Left lung (tissue), 10 donors: ENCODE measurements around the gene CRYGC. TPM values are rescaled to one million over a fixed set of nuclear protein-coding genes. Genes with fewer than 3 reads are reported as not detected.
A peak's percentile ranks its signal among the peaks of the same experiment; 100 is the strongest.
"Not testable (repeated sequence)": the region's sequence is repeated elsewhere in the genome, so short reads cannot be mapped to it uniquely, and the experiment has no call there.

Experiments used
- ATAC-seq: fragments of 200-7000 bp; cut with Tn5 transposase; one replicate; pipeline ENCODE4 v1.9.1; 2020; ENCODE audit warnings: moderate library complexity
- DNase-seq, 4 donors: peaks; one replicate each; pipeline ENCODE4 v3.0.0-alpha.2; 2013 to 2020
- H3K27ac ChIP-seq, 2 donors: fragments of 200-600 bp; sonication (generic) in 1 of 2; one replicate each; pipeline versions ENCODE4 v1.5.0 to v1.8.0; 2020 to 2021
- H3K27me3 ChIP-seq, 2 donors: fragments of 200-600 bp; sonication (generic) in 1 of 2; one replicate each; pipeline versions ENCODE4 v1.5.0 to v1.8.0; 2020 to 2021
- H3K36me3 ChIP-seq, 2 donors: fragments of 200-600 bp; sonication (generic) in 1 of 2; one replicate each; pipeline versions ENCODE4 v1.5.0 to v1.8.0; 2020 to 2021
- H3K4me1 ChIP-seq, 2 donors: fragments of 200-600 bp; one replicate each; pipeline ENCODE4 v1.8.0; 2021
- H3K4me3 ChIP-seq, 2 donors: fragments of 200-600 bp; sonication (generic) in 1 of 2; one replicate each; pipeline versions ENCODE4 v1.5.0 to v1.8.0; 2020 to 2021; ENCODE audit warnings: mild to moderate bottlenecking in 1 of 2
- H3K9me3 ChIP-seq, 2 donors: fragments of 200-600 bp; sonication (generic) in 1 of 2; one replicate each; pipeline versions ENCODE4 v1.5.0 to v1.8.0; 2020 to 2021
- CTCF ChIP-seq, 2 donors: fragments of 200-600 bp; sonication (generic) in 1 of 2; IDR thresholded peaks; one replicate each; pipeline versions ENCODE4 v1.5.0 to v1.8.0; 2021; ENCODE audit warnings: antibody characterized with exemption in 2 of 2
- intact Hi-C, 2 donors: fragments of 100-400 bp; cut with DNase I; formaldehyde crosslinking; loops; one replicate each; pipeline versions ENCODE4 v1.11.2 to v1.14.2; 2022
- polyA plus RNA-seq, 6 donors: library from polyadenylated mRNA; unstranded; fragments of 120-200 nt; gene quantifications; one replicate each; pipeline ENCODE4 v1.2.1, GENCODE V29; 2013; ENCODE audit not compliant: insufficient read length in 6 of 6
- total RNA-seq, 2 donors: library from RNA; stranded (reverse); fragmentation: NEBNext Ultra II Directional; extraction: Animal tissue kit (Norgen Biotek cat#: 25700); gene quantifications; one replicate each; pipeline ENCODE4 v1.2.1, GENCODE V29; 2021
- donor health status: DM: no; HTN: yes; CAD: no.
- donor health status: DM: no; HTN: no; CAD: no.

The CRYGC gene
- total and polyA plus RNA-seq, 8 donors = not detected

DNA sequence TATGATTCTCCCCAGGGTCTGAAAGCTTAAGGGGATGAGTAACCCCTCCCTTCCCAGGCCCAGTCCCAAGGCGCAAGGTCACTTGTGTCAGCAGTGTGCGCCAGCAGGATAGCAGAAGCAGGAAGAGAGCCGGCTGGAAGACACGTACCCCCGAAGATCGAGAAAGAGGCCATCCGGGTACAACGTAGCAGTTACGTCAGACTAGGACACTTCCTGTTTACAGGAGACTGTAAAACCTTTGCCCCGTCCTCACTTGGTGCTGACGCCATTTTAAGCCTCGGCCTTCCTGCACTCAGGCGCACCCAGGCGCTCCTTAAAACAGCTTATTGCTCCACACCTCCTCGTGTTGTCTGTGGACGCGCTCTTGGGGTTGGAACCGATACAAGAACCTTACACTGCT is 9.8 kb upstream of the CRYGC start:
- no peak for DNase-seq
- Histone ChIP-seq H3K9me3 (peaks cover 0 to 6% of the 10 kb centered on the region in 2 donors), H3K4me3 (no peak overlapping the region), H3K36me3 (no peaks in the 10 kb centered on the region), H3K4me1 (no peaks in the 10 kb centered on the region), H3K27ac (no peak overlapping the region), H3K27me3 (no peaks in the 10 kb centered on the region)
- intact Hi-C loops = no loop called here
- no peak for ATAC-seq
- TF ChIP-seq CTCF (IDR thresholded peaks at IDR 0.05) = no peak

DNA sequence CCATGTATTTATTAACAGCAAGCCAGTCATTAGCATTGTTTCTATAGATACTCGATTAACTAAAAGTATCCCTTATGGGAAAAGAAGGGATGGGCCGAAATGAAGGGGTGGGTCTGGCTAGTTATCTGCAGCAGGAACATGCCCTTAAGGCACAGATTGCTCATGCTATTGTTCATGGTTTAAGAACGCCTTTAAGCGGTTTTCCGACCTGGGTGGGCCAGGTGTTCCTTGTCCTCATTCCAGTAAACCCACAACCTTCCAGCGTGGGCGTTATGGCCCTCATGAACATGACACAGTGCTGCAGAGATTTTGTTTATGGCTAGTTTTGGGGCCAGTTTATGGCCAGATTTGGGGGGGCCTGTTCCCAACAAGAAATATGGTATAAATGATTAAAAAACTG is 8.7 kb upstream of the CRYGC start:
- ATAC-seq, H3K4me3 ChIP-seq, H3K27me3 ChIP-seq, H3K4me1 ChIP-seq, H3K9me3 ChIP-seq, H3K27ac ChIP-seq, intact Hi-C loops, DNase-seq, H3K36me3 ChIP-seq: not testable (repeated sequence)

DNA sequence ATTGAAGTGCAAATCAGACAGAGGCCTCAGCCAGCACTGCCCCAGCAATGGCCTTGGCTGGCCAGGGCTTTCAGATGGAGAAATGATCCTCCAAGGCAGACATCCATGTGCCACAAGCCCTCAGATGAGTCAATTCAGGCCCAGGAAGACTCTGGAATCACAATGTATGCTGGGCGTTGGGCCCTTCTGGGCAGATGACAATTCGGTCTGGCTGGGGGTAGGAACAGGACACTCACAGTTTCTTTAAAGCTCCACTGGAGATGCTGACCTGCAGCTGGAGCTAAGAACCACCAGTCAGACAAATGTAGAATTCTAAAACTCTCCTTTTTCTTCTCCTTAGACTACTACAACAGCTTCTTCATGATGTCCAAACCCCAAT is 7.1 kb upstream of the CRYGC start:
- Histone ChIP-seq H3K4me1 (no peaks in the 10 kb centered on the region), H3K27ac (no peak overlapping the region), H3K36me3 (no peaks in the 10 kb centered on the region), H3K27me3 (no peaks in the 10 kb centered on the region), H3K4me3 (no peak overlapping the region), H3K9me3 (peaks cover 0 to 6% of the 10 kb centered on the region in 2 donors)
- no peak for TF ChIP-seq CTCF (IDR thresholded peaks at IDR 0.05)
- ATAC-seq (no peak), DNase-seq (no peak)
- intact Hi-C loops = no loop called here

DNA sequence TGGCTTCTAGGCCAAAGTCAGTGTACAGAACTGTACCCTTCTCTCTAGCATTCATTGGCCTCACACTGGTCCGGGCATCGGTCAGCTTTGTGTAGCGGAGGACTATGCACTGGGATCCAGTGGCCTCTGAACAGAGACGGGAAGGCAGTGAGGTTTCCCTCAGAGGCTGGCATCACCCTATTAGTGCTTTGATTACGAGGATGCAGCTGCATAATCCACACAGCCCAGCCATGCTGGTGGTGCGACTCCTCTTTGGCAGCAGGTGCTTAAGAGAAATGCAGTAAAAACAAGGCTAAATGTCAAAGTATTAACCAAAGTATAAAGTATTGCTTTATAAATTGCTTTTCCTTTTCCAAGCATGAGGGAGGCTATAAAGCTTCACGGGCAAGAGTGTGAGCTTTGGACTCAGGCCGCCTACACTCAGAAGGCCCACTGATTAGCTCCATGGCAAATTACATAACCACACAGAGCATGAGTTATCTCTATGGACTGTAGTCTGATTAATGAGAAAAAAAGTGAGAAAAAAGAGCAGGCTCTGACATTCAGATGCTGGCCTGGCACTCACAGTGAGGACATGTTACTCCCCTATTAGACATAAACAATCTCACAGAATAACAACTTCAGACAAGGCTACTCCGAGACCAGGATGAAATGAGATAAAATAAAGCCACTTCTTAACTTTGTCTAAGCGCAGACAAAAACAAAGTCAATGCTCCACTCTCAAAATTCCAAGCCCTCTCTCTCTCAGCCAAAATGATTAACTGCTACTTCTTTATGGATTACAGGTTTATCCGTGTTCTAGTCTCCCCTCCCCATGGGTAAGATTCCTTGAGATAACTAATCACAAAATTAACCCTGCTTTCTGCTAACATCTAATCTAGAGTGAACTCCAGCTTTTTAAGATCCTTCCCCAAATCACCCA is 6.4 kb upstream of the CRYGC start:
- no peak for TF ChIP-seq CTCF (IDR thresholded peaks at IDR 0.05)
- DNase-seq (no peak), ATAC-seq (no peak)
- H3K4me1 ChIP-seq = no peaks in the 10 kb centered on the region
- H3K4me3 ChIP-seq = no peak overlapping the region
- H3K27me3 ChIP-seq = no peaks in the 10 kb centered on the region
- no peak overlapping the region for H3K27ac ChIP-seq
- intact Hi-C loops = no loop called here
- H3K9me3 ChIP-seq = peaks cover 0 to 6% of the 10 kb centered on the region in 2 donors
- no peaks in the 10 kb centered on the region for H3K36me3 ChIP-seq

GRCh38 chr2:208134928-208135586 is 5.4 kb upstream of the CRYGC start:
- H3K27me3 ChIP-seq = no peaks in the 10 kb centered on the region
- DNase-seq (no peak), ATAC-seq (peak; percentile 21)
- no peaks in the 10 kb centered on the region for H3K4me1 ChIP-seq
- no peaks in the 10 kb centered on the region for H3K36me3 ChIP-seq
- no peak for TF ChIP-seq CTCF (IDR thresholded peaks at IDR 0.05)
- H3K4me3 ChIP-seq = no peak overlapping the region
- no peak overlapping the region for H3K27ac ChIP-seq
- intact Hi-C loops = no loop called here
- H3K9me3 ChIP-seq = peaks cover 0 to 6% of the 10 kb centered on the region in 2 donors
